NCI-H187 (cell line): ENCODE data around the gene ZNRF3.
"Not testable (repeated sequence)": the region's sequence is repeated elsewhere in the genome, so short reads cannot be mapped to it uniquely, and the experiment has no call there.

Experiments used
- DNase-seq, 2 experiments: peaks; one replicate each; lab custom pipeline; 2025; lab: John Stamatoyannopoulos, UW

Gene ZNRF3

GRCh38 chr22:28985581-28986290 lies 102.4 kb downstream of the ZNRF3 start:
- DNase-seq: no peak

DNA sequence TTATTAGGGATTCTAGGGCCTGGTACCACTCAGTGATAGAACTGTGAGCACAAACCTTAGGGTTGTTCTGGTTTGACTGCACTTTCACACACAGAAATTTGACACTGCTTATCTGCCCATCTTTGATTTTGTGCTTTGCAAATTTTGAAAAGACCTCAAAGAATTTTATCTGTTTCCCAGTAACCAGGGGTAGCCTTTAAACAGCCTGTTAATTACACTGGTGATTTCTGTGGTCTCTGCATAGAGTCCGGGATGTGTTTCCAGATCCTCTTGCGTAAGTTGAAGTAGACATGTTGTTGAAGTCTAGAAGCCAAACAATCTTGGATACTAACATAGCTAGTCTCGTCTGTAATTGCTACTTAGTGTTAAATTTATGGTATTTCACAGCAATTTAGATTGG lies 103.0 kb downstream of the ZNRF3 start:
- no peak for DNase-seq

DNA sequence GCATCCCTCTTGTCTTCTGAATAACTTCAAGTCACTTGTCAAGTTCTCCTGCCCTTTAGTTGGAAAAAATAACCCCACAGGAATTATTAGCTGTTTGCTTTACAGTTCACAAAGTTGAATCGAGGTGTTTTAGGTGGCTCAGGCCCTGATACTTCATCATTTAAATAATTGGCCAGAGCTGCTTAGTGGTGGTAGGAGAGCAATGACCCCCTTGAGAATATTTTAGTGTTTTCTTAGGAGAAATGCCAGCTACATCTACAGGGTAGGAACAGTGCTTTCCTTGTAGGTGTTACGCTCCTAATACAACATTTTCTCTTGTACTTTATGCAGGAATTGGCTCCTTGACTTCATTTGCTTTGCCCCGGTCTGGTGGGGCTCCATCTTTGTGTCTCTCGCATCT lies 105.1 kb downstream of the ZNRF3 start:
- DNase-seq: no peak

DNA sequence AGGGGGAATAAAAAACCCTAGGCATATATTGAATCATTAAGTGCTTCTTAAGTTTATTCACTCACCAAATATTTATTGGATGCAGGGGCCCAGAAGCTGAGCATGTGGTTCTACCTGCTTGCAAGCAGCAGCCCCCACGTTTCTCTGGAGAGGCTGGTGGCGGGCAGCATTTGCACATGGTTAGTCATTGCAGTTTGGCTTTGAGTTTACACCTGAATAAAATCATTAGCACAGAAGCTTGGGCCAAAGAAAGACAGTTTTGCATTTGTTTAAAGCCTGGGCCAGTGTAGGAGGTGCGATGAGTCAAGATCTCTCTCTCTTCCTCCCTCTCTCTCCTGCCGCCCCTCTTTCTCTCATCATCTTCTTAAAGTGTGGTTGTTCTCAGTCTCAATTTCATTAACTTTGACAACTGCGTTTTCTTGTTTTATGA lies 105.7 kb downstream of the ZNRF3 start:
- DNase-seq: no peak

GRCh38 chr22:28989484-28989883 lies 106.1 kb downstream of the ZNRF3 start:
- no peak for DNase-seq

- no peak for DNase-seq
Measured at GRCh38 chr22:28989912-28990311, 106.5 kb downstream of the ZNRF3 start.

DNA sequence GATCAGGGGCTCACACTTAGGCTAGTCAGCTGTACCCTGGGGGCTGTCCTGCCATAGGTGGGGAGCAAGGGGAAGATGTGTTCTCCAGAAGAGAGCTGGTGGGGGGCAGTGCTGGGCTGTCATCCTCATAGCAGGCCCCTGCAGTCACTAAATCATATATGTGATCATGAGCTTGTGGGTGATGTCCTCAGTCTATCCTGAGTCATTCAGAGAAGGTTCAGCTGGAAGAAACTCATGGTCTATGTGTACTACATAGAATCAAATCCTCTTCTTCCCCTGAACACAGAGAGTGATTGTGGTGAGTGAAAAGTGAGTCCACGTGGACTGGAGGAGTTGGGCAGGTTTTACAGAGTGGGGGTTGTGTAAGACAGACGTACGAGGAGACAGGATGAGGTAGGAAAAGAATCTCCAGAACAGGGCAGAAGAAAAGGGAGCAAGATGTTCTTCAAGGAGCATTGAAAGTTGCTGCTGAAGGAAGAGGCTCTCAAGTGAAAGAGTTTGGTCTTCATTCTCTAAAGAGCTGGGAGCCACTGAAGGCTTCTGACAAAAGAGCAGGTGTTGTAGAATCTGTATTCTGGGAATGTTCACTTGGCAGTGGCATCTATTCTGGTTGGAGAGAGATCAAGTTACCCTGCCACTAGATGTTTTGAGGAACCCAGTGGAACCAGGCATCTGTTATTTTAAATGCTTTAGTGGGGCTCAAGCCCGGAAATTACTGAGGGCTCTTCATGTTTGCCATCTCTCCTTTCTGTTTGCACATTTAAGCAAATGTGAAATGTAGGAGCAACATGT lies 109.4 kb downstream of the ZNRF3 start:
- no peak for DNase-seq

- DNase-seq: peak; percentile 27 to 34
Measured at GRCh38 chr22:28994522-28994921, 111.2 kb downstream of the ZNRF3 start.

DNA sequence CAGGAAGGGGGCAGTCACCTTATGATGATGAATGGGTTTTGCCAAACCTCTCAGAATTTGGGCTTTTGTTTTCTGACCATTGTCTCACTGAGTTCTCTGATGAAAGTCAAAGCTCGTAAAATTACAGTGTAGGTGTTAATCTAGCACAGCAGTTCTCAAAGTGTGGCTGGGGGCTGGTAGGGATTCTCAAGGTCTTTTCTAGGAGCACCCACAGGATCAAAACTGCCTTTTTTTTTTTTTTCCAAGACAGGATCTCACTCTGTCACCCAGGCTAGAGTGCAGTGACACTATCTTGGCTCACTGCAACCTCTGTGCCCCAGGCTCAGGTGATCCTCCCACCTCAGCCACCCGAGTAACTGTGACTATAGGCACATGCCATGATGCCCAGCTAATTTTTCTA lies 112.2 kb downstream of the ZNRF3 start:
- DNase-seq: no peak

- no peak for DNase-seq
Measured at GRCh38 chr22:28997342-28997741, 114.0 kb downstream of the ZNRF3 start.

- no peak for DNase-seq
Measured at GRCh38 chr22:28998681-28999080, 115.3 kb downstream of the ZNRF3 start.

GRCh38 chr22:28999510-28999909 lies 116.1 kb downstream of the ZNRF3 start:
- DNase-seq: peak in 1 of 2 experiments; percentile 30

GRCh38 chr22:28999919-29000556 lies 116.7 kb downstream of the ZNRF3 start:
- no peak for DNase-seq

DNA sequence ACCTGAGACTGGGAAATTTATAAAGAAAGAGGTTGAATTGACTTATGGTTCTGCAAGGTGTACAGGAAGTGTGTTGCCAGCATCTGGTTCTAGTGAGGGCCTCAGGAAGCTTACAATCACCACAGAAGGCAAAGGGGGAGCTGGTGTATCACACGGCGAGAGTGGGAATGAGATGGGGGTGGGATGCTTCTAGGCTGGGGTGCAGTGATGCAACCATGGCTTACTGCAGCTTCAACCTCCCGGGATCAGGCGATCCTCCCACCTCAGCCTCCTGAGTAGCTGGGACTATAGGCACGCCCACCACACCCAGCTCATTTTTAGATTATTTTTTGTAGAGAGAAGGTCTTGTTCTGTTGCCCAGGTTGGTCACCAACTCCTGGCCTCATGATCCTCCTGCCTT lies 117.3 kb downstream of the ZNRF3 start:
- no peak for DNase-seq

- no peak for DNase-seq
Measured at GRCh38 chr22:29002603-29003002, 119.2 kb downstream of the ZNRF3 start.

GRCh38 chr22:29003552-29003951 lies 120.2 kb downstream of the ZNRF3 start:
- DNase-seq: no peak

DNA sequence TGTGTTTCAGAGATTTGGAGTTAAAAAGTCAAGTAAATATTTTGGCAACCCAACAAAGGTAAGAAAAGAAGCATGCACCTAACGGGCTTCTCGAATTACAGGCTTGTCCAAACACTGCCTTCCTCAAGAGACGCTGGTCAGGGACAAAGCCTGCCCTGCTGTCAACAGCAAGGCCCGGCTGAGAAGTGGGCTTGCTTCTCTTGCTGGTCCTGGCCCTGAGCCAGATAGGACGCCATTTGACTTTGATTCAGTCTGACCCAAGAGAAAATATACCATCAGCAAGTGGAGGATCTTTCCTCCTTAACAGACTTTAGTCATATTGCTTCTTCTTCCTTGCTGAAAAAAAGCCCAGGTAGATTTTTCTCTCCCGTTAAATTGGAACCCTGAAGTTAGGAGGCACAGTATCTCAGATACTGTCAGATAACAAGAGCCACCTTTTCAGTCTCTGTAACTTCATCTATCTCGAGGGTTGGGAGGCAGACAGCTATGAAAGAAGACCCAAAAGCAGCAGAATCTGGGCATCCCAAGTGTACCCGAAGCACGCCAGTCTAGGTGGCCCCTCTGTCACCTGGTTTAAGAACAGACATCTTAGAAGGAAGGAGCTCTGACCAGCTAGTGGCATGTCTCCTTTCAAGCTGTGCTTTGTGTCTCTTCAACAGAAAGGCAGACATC lies 120.7 kb downstream of the ZNRF3 start:
- DNase-seq: peak; percentile 43 to 55

DNA sequence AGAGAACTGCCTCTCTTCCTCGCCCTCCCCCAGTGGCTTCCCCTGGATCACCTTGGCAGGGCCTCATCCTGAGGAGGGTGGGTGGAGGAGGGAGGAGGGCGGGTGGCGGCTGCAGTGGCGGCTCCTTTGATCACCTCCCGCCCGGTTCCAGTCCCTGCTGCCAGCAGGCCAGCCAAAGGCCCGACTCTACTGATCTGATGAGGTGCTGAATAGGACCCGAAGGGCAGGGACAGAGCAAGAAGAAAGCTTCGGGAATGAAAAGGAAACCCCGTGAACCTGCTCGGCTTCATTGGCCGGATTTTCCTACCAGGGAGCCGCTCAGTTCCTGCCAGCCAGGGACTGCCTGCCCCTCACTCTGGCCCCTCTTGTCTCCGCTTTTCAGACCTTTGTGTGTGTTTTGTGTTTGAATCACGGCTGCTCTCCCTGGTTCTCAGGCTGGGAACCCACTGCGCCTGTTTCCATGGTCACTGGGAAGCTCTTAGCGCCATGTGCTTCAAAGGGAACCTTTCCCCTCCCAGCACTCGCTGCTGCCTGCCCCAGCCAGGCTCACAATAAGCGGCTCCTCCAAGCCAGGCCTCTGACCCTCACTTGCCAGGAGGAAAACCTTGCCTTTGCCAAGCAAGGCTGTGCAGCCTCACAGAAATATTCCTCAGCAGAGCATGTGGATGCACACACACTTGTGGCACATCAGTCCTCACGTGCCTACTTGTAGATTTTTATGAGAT lies 121.4 kb downstream of the ZNRF3 start:
- peak; percentile 31 to 69 for DNase-seq

DNA sequence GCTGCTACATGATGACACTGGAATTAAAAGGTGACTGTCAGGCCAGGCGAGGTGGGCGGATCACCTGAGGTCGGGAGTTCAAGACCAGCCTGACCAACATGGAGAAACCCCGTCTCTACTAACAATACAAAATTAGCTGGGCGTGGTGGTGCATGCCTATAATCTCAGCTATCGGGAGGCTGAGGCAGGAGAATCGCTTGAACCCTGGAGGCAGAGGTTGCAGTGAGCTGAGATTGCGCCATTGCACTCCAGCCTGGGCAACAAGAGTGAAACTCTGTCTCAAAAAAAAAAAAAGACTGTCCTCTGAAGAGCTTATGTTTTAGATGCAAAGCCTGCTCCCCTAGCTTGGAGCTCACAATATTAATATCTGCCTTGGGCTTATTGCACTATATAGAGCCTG lies 122.4 kb downstream of the ZNRF3 start:
- not testable (repeated sequence) for DNase-seq

DNA sequence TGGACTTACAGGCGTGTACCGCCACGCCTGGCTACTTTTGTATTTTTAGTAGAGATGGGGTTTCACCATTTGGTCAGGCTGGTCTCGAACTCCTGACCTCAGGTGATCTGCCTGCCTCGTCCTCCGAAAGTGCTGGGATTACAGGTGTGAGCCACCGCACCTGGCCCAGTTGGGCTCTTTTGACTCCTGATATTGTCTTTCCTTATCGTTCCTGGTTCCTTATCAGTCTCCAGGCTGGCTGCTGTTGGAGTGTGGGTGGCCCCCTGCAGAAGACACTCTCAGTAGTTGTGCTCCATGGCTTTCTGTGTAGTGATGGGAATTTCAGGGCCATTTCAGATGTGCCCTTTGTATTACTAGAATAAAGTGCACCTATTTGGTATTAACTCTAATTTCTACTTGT lies 123.0 kb downstream of the ZNRF3 start:
- no peak for DNase-seq

DNA sequence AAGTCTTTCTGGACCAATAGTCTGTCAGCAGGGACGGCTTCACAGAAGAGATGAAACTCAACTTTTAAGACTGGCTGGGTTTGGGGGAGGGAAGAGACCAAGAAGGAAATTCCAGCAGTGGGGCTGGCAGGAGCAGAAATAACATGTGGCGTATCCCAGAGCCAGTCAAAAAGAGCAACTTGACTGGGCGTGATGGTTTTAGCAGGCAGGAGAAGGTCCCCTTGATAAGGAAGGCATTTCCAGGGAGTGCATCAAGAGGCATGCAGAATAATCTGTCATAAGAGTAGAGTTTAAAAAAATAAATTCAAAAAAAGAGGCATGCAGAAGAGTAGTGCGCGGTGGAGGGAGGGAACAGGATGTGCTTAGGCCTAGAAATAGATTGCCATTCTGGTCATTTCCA lies 125.8 kb downstream of the ZNRF3 start:
- DNase-seq: no peak
